Measurements from ENCODE around the gene LRRC27.
"Not testable (repeated sequence)": the region's sequence is repeated elsewhere in the genome, so short reads cannot be mapped to it uniquely, and the experiment has no call there.

The LRRC27 gene

DNA sequence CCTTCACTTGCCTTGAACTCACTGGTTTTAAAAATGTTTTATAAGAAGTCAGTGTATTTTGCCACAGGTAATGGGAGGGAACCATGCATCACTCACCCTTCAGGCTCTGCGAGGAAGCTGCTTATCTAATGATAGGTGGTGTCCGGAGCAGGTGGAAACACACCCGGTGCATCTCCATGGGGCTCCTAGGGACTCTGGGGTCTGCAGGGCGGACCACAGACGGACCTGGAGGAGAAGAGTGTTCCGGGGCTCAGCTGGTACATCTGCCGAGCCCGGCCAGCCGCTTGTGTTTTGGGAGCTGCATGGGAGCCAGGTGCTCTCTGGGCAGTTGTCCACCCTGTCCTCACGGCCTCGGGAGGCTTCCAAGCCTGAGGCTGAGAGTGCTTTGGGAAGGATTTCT, 7.3 kb downstream of the LRRC27 start:
- DNase-seq: no peak

DNA sequence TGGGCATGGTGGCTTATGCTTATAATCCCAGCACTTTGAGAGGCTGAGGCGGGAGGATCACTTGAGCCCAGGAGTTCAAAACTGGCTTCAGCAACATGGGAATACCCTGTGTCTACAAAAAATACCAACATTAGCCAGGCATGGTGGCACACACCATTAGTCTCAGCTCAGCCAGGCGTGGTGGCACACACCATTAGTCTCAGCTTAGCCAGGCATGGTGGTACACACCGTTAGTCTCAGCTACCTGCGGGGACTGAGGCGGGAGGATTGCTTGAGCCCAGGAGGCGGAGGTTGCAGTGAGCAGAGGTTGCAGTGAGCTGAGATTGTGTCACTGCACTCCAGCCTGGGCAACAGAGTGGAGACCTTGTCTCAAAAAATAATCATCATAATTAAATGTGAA, 9.0 kb downstream of the LRRC27 start:
- no peak for DNase-seq

DNA sequence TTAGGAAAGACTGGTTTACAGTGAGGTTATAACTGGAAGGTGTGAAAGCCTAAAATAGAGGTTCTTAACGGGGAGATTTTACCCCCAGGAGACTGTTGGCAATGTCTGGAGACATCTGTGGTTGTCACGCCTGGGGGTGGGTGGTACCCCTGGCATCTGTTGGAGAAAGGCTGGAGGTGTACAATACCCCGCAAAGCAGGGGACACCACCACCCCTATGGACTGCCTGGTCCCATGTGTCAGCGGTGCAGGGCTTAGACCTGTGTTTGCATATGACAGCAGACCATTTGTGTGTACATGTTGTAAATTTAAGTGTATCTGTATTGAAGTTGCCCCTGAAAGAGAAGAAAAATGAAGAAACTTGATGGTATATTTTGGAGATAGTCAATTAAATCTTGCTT, 9.8 kb downstream of the LRRC27 start:
- DNase-seq: no peak

DNA sequence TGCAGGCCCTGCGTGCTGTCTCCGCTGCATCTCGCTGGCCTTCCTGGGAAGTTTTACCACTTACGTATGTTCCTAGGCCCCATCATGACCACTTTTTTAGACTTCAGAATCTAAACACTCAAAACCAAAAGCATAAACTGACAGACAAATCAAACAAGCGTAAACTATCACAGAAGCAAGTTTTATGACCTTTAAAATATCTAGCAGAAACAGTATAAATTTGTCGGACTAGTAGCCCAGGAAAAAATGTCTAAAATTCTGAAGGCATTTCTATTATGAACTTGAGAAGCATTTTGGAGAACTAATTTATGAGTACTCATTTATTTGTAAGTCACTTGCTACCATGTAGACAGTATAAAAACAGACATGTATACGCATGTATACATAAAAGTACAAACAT, 10.6 kb downstream of the LRRC27 start:
- no peak for DNase-seq

DNA sequence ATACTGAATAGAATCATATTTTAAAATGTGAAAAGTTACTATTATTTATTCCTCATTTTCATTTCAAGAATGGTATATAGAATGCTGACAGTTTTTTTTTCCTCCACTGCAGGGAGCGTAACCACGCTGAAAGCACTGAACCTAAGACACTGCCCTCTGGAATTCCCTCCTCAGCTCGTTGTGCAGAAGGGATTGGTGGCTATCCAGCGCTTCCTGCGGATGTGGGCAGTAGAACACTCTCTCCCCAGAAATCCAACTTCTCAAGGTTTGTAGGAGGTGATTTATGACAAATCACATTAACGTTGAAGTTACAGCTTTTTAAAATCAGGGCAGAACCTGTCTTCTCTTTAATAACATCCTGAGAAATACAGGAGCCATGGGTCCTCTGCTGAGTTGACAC, 12.4 kb downstream of the LRRC27 start:
- no peak for DNase-seq

DNA sequence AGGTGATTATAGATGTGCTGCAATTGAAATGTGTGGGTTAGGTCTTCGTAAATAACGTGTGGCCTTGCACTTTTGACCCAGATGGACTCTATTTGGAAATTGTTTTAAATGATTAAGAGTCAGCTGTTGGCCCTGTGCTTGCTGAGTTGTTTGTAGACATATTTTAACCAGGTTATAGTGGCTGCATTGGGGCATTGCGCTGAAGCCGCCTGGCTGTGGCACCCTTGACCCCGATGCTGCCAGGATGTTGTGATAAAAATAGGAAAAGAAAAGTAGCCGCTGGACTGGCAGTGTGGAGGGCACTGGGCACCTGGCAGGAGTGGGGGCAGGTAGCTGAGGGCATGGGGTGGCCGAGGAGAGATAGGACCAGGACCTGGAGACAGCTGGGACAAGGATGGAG, 13.4 kb downstream of the LRRC27 start:
- DNase-seq: no peak

DNA sequence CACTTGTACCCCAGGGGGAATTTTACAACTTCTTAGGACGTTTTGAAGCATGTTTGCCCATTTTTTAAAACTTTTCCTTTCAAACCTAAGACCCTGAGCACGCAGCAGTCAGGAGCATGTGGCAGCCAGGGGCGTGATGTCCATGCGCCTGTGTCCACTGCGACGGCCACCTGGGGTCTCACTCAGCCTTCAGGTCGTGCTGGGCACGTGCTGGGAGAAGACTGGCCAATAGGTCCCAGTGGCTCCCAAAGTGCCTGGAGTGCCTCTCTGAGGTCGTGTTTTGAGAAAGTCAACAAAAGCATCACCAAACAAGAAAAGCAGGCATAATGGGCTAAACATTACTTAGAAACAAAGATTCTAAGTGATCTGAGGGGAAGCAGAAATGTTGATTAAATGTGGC, 14.8 kb downstream of the LRRC27 start:
- no peak for DNase-seq

DNA sequence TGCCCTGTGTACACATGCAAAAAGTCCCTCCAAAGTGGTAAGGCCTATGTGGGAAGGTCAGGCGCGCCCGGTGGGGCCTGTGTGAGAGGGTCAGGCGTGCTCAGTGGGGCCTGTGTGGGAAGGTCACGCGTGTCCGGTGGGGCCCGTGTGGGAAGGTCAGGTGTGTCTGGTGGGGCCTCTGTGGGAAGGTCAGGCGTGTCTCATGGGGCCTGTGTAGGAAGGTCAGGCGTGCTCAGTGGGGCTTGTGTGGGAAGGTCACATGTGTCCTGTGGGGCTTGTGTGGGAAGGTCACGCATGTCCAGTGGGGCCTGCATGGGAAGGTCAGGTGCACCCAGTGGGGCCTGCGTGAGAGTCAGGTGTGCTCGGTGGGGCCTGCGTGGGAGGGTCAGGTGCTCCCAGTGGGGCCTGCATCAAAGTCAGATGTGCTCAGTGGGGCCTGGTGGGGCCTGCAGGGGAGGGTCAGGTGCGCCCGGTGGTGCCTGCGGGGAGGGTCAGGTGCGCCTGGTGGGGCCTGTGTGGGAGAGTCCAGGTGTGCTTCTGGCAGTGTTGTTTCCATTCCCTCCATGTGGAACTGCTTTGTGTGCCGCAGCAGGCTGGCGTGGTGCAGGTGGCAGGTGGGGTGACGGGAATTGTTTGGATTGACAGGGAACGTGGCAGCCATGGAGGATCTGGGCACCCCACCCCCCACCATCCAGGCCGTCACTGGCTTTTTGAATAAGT, 15.4 kb downstream of the LRRC27 start:
- no peak for DNase-seq

DNA sequence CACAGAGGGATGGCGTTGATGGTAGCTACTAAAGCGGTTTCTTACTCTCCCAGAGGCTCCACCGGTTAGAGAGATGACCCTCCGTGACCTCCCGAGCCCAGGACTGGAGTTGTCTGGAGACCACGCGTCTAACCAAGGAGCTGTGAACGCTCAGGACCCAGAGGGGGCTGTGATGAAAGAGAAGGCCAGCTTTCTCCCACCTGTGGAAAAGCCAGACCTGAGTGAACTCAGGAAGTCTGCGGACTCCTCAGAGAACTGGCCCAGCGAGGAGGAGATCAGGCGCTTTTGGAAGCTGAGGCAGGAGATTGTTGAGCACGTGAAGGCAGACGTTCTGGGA, 15.9 kb downstream of the LRRC27 start:
- DNase-seq: no peak

DNA sequence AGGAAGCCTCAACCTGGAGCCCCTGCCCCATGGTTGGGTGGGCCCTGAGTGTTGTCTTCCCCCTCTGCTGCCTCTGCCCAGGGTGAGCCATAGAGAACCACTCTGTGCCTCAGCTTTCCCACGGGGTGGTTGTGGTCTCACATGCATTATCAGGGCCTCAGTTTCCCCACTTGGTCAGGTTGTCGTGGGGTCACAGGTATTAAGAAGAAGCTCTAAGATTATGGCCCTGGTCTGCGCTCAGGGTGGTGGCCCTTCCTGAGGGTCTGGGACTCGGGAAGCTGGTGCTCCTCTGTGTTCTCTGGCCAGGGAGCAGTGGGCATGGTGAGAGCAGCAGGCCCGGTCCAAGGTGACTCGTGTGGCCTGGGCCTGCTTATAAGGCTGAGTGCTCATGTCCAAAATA, 17.8 kb downstream of the LRRC27 start:
- no peak for DNase-seq

DNA sequence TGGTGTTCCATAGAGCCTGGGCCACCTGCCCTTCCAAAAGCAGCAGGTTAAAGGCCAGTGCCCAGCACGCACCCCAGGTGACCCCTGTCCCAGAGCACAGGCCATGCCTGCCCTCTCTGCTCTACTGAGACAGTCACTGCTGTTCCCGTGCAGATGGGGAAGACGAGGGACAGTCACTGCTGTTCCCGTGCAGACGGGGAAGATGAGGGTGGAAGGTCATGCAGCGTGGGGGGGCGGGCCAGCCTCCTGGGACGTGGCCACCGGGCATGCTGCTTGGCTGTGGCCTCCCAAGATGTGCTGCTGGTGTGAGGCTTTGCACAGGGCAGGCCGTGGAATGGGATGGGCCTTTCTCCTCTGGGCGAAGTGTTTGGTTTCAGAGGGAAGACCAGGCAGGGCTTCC, 18.4 kb downstream of the LRRC27 start:
- DNase-seq: no peak

DNA sequence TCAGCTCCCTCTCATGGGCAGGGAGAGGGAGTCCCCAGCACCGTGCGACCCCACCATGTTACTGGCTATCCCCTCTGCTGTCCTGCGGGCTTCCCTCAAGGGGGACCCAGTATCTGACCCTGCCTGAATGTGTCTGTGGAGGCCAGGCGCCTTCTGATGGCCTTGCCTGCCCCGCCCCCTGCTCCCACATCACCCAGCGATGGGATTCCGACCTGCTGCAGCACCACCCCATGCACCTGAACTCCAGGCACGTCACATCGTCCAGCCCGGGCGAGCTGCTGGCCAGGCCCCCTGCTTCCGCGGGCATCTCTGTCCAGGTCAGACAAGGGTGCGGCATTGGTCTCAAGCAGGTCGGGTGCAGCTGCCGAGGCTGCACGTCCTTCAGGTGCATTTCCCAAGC, 19.0 kb downstream of the LRRC27 start:
- no peak for DNase-seq

DNA sequence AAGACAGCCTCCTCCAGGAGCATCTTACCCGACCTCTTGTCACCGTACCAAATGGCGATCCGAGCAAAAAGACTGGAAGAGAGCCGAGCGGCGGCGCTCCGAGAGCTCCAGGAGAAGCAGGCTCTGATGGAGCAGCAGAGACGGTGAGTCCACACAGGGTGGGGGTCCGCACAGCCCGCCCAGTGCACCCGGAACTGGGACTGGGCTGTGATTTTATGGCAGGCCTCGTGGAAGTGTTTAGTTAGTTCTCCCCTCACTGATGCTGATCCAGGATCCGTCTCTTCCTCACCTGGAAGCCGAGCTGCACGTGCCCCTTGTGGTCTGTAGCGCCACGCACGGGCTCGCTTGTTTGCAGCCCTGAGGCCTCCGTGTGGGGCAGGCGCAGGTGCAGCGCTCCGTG, 19.6 kb downstream of the LRRC27 start:
- DNase-seq: no peak

DNA sequence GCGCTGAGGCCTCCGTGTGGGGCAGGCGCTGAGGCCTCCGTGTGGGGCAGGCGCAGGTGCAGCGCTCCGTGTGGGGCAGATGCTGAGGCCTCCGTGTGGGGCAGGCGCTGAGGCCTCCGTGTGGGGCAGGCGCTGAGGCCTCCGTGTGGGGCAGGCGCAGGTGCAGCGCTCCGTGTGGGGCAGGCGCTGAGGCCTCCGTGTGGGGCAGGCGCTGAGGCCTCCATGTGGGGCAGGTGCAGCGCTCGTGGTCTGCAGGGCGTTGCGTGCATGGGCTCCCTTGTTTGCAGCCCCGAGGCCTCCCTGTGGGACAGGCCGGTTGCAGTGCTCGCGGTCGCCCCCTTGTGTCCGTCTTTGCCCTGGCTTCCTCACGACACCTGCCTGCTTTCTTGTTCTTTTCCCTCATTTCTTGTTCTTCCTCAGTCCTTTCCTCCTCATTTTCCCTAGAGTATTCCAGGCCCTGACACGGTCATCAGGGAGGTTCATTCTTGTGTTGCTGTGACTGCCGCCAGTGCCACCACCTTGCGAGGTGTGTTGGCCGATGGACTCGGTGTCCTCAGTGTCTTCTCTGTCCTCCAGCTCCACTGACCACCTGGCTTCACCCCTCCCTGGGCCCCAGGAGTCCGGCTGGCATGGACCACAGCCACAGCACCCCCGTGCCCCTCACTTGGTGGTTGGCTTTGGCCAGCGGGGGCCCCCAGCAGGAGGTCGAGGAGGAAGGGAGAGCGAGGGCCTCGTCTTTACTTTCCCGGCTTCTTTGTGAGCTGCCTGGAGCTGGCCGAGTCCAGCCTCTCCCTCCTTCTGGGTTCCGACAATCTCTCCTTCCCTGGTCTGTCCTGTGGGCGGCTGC, 20.7 kb downstream of the LRRC27 start:
- DNase-seq: not testable (repeated sequence)

DNA sequence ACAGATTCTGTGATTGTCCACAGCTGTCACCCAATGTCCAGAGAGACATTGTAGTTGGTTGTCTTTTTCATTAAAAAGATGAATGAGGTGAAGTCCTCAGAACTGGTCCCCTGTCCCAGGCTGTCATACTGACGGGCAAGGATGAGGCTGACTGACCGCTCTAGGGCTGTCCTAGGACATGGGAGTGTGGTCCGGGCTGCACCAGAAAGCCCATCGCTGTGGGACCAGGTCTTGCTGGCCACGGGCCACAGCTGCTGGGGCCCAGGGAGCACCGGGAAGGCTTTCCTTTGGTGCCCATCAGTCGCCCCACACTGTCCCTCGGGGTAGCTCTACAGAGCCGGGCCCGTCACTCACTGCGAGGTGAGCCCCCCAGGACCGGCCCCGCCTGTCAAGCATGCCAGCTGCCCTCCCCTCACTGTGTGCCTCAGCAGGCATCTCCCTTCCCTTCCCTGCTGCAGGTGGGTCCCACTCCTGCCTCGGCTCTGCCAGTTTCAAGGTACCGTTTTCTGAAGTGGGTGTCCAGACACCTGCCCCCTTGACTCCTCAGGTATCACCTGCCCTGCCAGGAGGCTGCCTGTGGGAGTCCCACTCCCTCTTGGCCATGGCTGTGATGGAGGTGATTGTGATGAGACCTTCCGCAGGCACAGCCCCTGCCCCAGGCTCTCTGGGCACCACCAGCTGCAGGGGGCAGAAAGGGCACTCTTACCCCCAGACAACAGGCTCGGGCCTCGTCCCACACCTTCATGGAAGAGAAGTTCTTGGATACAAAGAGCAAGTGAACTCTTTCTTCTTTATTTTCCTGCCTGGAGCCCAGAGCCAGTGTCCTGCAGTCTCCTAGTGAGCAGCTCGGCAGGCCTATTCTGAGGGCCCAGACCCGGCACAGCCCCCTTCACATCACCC, 21.7 kb downstream of the LRRC27 start:
- no peak for DNase-seq

DNA sequence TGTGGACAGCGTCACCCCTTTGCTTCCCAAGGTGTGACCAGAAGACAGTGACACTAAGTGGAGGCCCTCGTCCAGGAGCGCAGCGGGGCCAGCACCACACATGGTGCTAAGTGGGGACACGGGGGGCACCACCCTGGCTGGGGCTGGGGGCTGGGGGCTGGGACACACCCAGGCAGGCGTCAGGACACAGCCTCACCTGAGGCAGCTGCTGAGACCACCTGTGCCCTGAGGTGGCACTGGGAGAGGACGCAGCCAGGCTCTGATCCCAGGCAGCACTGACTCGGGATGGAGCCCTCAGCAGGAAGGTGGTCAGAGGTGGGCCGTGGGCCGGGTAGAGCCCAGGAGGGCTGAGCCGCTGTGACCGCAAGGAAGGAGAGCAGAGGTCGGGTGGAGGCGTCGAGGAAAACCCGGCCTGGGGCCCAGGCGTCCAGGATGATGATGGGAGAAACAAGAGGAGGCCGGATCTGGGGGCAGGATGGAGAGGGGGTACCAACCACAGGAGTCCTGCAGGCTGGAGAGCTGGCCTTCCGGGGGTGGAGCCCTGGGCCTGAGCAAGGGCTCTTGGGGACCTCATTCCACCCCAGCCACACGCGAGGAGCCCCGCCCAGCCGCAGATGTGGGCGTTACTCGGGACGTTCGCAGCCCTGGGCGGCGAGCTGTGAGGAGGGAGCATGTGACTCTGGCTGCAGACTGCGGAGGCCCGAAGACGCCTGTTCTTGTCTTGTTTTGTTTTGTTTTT, 22.5 kb downstream of the LRRC27 start:
- DNase-seq: no peak

DNA sequence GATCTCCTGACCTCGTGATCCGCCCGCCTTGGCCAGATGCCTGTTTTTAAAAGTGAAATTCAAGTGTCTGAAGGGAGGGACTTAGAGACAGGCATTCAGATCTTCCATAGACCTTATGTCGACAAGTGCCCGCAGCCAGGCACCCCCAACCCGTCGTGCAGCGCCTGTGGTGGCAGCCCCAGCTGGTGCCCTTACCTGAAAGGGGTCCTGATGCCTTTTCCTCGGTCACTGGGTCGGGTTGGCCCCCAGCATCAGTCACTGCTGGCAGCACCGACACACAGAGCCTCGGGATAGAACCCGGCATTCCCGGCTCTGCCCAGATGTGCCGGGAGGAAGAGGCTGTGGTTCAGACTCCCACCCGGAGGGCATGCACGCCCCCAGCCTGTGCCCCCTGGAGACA, 23.3 kb downstream of the LRRC27 start:
- DNase-seq: no peak

DNA sequence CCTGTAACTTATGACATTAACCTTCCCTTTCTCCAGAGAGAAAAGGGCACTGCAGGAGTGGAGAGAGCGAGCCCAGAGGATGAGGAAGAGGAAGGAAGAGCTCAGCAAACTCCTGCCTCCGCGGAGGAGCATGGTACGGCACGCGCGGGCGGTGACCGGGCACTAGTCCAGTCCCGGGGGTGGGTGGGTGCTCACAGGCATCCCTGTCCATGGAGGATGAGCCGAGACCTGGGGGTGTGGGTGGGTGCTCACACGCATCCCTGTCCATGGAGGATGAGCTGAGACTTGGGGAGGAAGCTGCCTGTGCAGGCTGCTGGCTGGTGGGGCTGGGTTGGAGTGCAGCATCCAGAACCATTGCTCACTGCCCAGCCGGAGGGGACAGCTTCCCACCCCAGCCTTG, 23.8 kb downstream of the LRRC27 start:
- DNase-seq: no peak

DNA sequence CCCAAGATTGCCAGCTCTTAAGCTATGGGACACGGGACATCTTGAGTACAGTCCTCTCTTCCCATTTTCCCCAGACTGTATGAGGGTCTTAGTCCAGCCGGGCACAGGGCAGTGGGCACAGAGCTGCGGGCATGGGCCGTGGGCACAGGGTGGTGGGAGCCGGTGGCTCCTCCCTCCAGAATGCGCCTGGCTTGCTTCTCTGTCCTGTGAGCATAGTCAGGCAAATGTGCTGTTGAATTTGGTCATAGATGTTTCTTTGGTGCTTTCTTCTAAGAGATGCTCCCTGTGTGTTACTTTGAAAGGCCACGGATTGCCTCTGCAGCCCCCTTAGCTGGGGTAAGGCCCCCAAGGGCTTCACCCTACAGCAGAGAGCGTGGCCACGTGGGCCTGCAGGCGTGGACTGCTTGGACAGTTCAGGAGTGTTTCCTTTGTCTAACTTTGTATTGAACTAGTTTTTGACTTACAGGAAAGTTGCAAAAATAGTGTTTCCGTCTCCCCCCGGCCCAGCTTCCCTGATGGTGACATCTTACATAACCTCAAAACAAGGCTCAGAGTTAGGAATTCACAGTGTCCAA, 24.7 kb downstream of the LRRC27 start:
- no peak for DNase-seq

DNA sequence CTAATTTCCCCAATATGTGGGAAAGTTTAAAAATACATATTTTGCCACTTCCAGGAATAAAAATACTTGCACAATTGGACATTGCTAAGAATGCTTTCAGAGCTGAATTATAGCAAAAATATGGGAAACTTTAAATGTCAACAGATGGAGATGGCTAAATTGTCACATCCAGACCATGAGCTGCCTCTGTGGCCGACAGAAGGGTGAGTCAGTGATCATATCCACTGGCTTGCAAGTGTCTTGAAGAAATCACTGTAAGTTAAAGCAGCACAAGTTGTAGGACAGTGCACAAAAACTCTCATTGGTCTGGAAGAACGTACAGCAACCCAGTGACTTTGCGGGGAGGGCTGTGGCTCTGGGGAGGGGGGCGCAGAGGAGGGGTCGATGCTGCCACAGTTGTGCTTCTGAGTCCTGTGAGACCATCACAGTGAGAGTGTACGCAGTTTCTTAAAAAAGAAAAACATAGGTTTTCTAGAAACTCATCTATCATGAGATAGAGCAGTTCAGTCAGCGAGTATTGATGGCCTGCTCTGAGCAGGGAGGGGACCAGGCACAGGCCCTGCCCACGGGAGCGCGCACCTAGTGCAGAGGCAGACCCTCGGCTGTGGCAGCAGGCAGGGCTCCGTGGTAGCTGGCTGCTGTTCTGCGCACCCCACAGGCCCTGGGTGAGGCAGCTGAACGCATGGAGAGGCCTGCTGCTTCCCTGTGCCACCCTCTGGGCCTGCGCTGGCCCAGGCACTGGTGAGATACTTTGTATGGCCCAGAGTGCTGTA, 25.5 kb downstream of the LRRC27 start:
- no peak for DNase-seq

DNA sequence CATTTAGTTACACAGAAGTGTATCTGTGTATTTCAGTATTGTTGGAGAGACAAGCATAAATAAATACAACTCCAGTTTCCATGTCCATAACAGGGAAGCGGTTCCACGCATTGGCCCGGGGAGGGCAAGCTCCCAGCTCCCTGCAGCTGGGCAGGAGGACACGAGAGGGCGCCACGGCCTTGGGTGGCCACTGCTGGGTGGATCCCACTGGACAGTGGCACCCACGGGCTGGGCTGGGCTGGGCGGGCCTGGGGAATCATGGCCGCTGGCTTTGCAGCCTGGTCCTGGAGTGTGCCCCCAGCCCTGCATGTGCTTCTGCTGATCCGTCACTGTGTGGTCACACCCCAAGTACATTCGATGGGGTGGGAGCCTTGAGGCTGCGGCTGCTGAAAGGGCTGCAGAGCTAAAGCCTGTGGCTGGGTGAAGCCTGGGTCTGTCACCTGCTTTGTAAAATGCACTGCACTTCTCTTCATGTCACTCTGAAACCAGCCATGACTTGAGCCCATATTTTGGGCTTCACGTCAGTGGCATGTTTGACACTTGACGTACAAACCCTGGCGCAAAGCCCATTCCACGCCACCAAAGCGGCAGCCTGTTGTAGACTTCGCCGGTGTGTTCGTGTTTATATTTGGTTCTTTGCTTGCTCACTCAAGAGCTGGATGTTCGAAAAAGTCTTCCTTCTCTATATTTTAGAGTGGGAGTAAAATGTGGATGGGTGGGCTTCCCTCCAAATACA, 27.5 kb downstream of the LRRC27 start:
- DNase-seq: no peak
